Renal cortical epithelial cell (primary cell): ENCODE measurements around the gene STPG1. TPM values are rescaled to one million over a fixed set of nuclear protein-coding genes. Genes with fewer than 3 reads are reported as not detected.

ENCODE experiments used
- DNase-seq: peaks from one replicate; pipeline ENCODE4 v3.0.0-alpha.2; 2011; ENCODE audit warnings: low read depth
- total RNA-seq: library from RNA; depleted of rRNA; stranded (reverse); fragments of >200 nt; gene quantifications from 2 replicates; pipeline ENCODE4 v1.2.3, GENCODE V29; 2014

The STPG1 gene
- total RNA-seq, 1 donor from 2014 or later = 9.9 TPM

GRCh38 chr1:24426744-24427544 is 13.4 kb upstream of the STPG1 start:
- no peak for DNase-seq

DNA sequence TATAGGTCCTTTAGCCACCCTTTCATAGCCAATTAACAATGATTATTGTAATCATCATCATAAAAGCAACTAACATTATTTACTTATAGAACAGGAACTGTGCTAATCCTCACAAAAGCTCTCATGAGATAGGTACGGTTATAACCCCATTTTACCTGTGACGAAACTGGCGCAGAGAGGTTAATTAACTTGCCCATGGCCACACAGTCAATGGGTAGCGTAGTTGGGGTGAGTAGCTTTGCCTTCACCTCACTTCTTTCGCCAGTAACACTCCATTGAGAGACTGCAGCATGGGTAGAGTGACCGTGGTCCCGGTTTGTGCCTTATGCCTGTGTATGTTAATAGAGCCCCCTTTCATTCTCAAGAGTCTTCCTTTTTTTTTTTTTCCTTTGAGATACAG is 12.3 kb upstream of the STPG1 start:
- DNase-seq = no peak

DNA sequence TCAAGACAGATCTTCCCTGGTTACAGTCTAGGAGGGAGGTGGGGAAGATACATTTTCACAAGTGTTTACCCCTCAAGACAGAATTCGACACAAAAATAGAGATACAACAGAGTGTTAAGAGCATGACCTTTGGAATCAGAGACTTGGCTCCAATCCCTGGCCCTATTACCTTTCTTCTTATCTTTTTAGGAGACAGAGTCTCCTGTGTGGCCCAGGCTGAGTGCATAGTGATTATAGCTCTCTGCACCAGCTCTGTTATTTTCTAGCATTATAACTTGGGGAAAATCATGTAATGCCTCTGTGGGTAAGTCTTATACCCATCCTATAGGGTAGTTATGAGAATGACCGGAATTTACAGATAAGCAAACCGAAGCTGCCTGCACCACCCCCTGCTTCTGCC is 11.9 kb upstream of the STPG1 start:
- DNase-seq = no peak

GRCh38 chr1:24424990-24425389 is 11.4 kb upstream of the STPG1 start:
- no peak for DNase-seq

- no peak for DNase-seq
Observed at GRCh38 chr1:24424207-24424606, 10.6 kb upstream of the STPG1 start.

DNA sequence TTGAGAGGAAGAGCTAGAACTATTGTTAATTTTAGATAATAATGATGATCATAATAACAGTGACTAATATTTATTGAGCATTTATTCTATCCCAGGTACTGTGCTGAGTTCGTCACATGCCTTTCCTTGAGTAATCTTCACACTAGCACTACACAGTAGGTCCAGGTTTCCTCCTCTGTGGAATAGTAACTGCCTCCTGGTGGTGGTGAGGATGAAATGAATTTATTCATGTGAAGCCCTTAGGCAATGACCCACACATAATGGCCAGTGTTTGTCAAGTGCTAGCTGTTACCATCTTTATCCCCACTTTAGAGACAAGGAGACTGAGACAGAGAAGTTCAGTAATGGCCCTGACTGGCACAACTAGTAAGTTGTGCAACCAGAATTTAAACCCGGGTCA is 7.9 kb upstream of the STPG1 start:
- no peak for DNase-seq

GRCh38 chr1:24420547-24420946 is 7.0 kb upstream of the STPG1 start:
- no peak for DNase-seq

GRCh38 chr1:24418898-24419628 is 5.5 kb upstream of the STPG1 start:
- DNase-seq = peak; percentile 38

DNA sequence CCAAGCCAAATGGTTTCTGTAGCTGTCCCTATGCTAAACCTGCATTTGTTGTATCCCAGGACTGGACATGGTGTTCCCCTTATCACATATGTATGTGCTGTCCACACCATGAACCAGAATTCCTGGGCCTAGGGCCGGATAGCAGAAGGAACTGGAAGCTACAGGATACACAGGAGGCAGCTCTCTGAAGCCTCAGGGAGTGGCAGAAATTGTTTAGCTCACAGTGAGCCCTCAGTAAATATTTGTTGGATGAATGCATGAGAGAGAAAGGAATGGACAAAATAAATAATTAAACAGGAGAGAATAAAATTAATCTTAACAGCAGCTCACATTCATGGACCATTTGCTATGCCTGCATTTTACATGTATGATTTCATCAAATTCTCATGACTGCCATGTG is 4.1 kb upstream of the STPG1 start:
- DNase-seq = peak; percentile 68

DNA sequence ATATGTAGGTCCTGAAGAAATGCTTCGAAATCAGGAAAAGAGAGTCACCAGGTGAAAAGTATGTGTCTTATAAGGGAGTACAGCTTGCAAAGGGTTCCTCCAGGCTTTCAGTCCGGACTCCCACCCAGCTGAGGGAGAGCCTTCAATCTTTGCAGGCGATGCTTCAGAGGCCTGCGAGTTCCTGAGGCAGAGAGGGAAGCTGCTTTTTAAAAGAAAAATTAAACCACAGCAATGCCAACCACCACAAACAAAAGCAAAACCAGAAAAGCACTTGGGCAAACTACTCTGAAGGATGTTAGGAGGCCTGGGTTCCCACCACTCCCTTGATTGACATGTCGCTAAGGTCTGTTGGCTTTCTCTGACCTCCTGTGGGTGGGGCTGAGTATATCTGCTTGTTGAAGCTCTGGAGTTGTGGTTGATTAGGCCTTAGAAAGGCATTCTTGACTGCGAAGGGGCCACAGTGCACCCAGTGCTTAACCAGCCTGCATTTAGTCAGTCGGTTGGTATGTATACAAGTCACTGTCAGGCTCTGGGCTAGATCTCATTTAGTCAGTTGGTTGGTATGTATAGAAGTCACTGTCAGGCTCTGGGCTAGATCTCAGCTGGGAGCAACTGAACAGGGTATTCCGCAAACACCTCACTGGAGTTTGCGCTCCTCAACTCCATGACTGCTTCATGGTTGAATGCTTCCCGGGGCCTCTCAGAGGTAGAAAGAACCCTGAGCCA is 3.2 kb upstream of the STPG1 start:
- peak; percentile 96 for DNase-seq

- peak; percentile 38 for DNase-seq
Observed at GRCh38 chr1:24415910-24416665, 2.5 kb upstream of the STPG1 start.

DNA sequence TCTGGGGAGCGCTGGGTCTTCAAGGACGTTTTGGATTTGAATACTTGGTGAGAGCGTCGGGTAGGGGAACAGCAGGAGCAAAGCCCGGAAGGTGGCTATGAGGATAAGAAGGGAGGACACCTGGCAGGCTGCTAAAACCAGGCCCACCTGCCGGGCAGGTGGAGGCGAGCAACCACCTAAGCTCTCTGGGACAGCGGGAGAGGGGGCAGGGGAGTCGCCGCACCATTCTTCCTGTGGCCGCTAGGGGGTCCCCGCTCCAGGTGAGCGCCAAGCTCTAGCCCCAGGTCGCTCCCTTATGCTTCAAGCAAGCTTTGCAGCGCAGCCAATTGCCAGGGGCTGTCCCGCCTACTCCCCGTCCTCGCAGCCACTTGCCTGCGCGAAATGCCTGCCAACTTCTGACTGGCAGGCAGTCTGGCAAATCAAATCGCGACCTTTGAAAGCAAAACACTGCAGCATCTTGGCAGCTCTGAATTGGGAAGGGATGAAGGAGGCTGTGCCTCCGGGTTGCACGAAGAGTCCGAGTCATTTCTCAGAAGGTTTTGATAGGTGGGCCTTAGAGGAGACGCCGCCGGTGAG is 1.8 kb upstream of the STPG1 start, which contains the start of gene NIPAL3:
Gene NIPAL3 (plus strand): TSS at position 469 of the 576 bp plus-strand sequence. CDS start 3,746 bp downstream, outside the sequence.
- peak; percentile 98 for DNase-seq

DNA sequence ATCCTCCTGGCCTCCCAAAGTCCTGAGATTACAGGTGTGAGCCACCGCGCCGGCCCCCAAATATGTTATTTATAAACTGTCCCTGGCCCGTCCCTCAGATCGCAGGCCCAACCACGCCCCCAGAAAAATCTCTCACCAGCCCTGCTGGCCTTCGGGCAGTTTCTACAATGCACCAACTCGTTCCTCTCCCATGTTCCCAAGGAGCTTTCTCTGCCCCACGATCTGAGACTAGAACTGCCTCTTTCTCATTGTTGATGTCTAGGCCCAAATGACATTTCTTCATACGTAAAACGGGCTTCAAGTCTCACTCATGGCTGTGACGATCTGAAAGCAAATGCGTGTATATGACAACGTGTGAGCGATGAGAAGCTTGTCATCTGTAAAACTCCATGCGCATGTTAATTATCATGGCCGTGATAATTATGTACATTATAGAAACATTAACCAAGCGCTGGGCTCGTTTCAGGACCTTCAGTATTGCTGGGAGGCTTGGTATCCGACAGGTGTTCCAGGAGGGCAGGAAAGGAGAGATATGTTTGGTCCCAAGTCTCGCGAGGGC is 1.3 kb upstream of the STPG1 start:
- no peak for DNase-seq

DNA sequence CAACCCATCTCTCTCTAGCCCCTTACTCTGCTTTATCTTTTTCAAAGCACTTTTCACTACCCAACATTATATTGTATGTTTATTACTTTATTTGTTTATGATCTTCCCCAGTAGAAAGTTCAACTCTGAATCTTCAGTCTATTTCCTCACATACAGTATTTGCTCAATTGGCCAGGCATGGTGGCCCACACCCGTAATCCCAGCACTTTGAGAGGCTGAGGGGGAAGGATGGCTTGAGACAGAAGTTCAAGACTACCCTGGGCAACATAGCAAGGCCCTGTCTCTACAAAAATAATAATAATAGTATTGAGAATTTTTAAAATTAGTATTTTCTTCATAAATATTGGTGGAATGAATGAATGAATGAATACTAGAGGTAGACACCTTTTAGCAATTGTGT is 1.2 kb downstream of the STPG1 start:
- DNase-seq = no peak

DNA sequence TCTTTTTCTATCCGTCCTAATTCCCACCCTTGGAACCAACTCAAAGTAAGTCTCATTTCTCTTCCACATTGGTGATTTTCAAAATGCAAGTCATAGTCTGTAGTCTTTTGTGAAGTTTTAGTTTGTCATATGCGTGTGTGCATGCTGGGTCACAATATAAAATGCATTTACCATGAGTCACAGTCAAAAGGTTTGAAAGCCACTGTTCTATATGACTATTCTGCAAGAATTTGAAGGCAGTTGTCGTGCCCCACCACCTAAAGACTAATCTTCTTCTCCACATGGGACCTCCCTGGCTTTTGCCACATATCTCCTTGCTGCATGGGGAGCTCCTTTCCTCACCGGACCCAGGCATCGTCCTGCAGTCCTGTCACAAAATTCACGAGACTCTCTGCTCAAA is 1.6 kb downstream of the STPG1 start:
- DNase-seq = peak; percentile 40

DNA sequence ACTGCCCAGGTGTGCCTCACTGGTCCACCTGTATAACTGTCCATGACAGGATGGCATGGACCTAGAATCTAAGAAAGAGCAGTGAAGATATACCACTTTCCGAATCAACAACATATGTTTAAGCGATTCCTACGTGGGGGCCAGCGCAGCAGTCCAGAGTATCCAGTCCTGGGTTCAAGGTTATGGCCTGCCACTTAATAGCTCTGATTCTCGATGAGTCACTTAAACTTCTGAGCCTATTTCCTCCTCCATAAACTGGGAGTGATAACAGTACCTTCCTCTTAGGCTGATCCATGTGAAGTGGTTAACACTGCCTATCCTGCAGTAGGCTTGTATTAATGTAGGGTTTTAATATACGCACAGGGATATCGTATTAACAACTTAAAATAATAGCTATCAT is 2.8 kb downstream of the STPG1 start:
- no peak for DNase-seq

DNA sequence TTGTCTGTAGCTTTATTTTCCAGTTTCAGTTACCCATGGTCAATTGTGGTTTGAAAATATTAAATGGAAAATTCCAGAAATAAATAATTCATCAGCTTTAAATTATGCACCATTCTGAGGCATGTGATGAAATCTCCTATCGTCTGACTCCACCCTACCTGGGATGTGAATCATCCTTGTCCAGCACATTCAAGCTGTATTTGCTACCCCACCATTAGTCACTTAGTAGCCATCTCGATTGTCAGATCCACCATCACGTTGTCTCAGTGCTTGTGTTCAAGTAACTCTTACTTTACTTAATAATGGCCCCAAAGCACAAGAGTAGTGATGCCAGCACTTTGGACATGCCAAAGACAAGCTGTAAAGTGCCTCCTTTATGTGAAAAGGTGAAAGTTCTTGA is 4.0 kb downstream of the STPG1 start:
- peak; percentile 83 for DNase-seq

DNA sequence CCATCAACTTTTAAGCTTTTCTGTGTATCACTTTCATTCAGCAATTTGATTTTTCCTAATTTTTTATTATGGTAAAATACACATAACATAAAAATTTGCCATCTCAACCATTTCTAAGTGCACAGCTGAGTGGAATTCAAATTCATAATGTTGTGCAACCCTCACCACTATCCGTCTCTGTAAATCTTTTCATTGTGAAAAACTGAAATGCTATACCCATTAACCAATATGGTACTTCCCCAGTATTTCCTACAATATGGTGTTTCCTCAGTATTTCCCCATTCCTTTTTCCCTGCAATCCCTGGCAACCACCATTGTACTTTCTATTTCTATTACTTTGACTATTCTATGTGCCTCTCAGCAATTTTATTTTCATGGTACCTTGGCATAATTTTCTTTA is 6.8 kb downstream of the STPG1 start:
- no peak for DNase-seq

DNA sequence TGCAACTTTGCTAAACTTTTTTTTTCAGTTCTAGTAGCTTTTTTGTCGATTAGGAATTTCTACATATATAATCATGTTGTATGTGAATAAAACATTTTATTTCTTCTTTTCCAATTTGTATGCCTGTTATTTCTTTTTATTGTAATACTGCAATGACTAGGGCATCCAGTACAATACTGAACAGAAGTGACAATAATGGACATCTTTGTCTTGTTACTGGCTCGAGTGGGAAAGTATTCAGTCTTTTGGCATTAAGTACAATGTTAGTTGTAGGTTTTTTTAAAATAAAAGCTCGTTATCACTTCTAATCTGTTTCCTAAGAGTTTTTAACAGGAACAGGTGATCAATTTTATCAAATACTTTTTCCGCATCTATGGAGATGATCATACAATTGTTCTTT is 9.8 kb downstream of the STPG1 start:
- no peak for DNase-seq

- DNase-seq = no peak
Observed at GRCh38 chr1:24400065-24400464, 13.5 kb downstream of the STPG1 start.

- DNase-seq = peak; percentile 82
Observed at GRCh38 chr1:24393892-24394291, 19.7 kb downstream of the STPG1 start.
